Measurements from ENCODE around the gene SLC49A3. TPM values are rescaled to one million over a fixed set of nuclear protein-coding genes. Genes with fewer than 3 reads are reported as not detected.

SLC49A3 gene
- 0.21 and 0.96 TPM in 2 replicates for total RNA-seq

DNA sequence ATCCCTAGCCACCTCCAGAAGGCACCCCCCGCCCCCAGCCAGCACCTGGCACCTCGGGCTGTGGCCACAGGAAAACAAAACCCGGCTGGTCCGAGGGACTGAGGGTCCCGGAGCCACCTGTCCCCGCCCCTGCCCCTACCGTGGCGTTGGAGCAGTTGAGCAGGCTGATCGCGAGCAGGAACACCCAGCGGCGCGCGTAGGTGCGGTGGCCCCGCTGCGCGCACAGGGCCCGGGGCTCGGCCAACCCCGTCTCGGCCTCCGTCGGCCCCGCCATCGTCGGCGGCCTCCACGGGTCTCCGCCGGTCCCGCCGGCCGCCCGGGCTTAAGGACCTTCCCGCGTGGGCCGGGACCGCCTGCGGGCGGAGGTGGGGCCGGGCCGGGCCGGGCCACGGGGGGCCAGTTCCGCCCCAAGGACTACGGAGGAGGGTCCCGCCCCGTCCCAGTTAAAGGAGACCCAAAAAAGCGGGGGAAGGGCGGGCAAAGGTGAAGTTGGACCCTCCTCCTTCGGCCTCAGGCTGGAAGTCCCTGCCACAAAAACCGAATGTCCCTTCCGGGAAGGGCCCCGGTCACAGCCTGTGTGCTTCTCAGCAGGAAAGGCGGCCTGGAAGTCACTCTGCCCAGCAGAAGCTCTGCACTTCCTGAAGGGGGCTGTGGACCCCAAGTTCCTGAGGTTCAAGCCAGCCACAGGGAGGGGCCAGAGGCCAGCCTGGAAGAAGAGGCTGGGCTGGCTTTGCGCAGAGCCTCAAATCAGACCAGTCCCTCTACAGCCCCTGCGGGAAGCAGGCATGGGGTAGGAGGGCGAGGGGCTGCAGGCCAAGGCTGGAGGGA lies at the start of gene SLC49A3:
TSS of gene SLC49A3 (minus strand) at position 298 of the 828 bp plus-strand sequence. CDS start at position 274, 24 bp downstream.

GRCh38 chr4:705278-706082 lies 16.5 kb upstream of the SLC49A3 start, which contains the start of gene PCGF3:
Gene PCGF3, plus strand, starts transcription at chr4:705832. Its CDS starts 27,849 bp downstream, at chr4:733681.

GRCh38 chr4:674172-675035 lies 14.5 kb downstream of the SLC49A3 start, which contains the start of the genes ATP5ME and MYL5:
Gene ATP5ME, minus strand, starts transcription at chr4:674276. Its CDS starts 29 bp downstream, at chr4:674247.
Gene MYL5, plus strand, starts transcription at chr4:674542. Its CDS starts 3,485 bp downstream, at chr4:678027.

Other genes with a start within 250 kb of the SLC49A3 start
- gene ZNF721, start 190.0 kb downstream of the SLC49A3 start, total RNA-seq, result 19.3 and 21.5 TPM in 2 replicates
- 36.7 and 41.0 TPM in 2 replicates for gene PIGG, start 189.9 kb downstream of the SLC49A3 start, total RNA-seq
- gene TMEM271, start 112.9 kb downstream of the SLC49A3 start, total RNA-seq, result not detected in 2 replicates
- gene PDE6B, start 63.6 kb downstream of the SLC49A3 start, total RNA-seq, result 0.21 and 4.8 TPM in 2 replicates
- 79.8 and 92.3 TPM in 2 replicates for gene ATP5ME, start 14.9 kb downstream of the SLC49A3 start, total RNA-seq
- gene MYL5, start 14.6 kb downstream of the SLC49A3 start, total RNA-seq, result 2.3 and 4.8 TPM in 2 replicates
- 37.5 and 57.4 TPM in 2 replicates for gene PCGF3, start 16.7 kb upstream of the SLC49A3 start, total RNA-seq
- gene CPLX1, start 137.0 kb upstream of the SLC49A3 start, total RNA-seq, result not detected in 2 replicates
- gene GAK, start 243.2 kb upstream of the SLC49A3 start, total RNA-seq, result 50.5 and 71.3 TPM in 2 replicates
- 3.8 and 7.0 TPM in 2 replicates for gene TMEM175, start 243.3 kb upstream of the SLC49A3 start, total RNA-seq